HCT116 (cell line): ENCODE data around the gene KANSL3.

Experiments used
- CTCF ChIP-seq, 3 experiments: fragments of 200-600 bp in 1 of 3; sonication (generic) in 1 of 3; IDR thresholded peaks in 2 of 3; conservative IDR thresholded peaks in 1 of 3; 2 replicates each; pipeline ENCODE4 v1.5.1; 2012 to 2017; ENCODE audit warnings: low read depth in 2 of 3, low read length in 2 of 3, antibody characterized with exemption in 1 of 3, borderline replicate concordance in 1 of 3, control low read depth in 1 of 3, mild to moderate bottlenecking in 1 of 3, mixed read lengths in 1 of 3, mixed run types in 1 of 3, moderate library complexity in 1 of 3; ENCODE audit not compliant: insufficient read depth in 1 of 3
- EGR1 ChIP-seq: IDR thresholded peaks from 2 replicates; pipeline ENCODE4 v1.6.1; 2012; ENCODE audit warnings: low read depth
- FOSL1 ChIP-seq: IDR thresholded peaks from 2 replicates; pipeline ENCODE4 v1.6.1; 2012; ENCODE audit warnings: low read depth
- POLR2A ChIP-seq: IDR thresholded peaks from 2 replicates; pipeline ENCODE4 v1.7.0; 2011; ENCODE audit warnings: borderline replicate concordance; ENCODE audit not compliant: insufficient read depth, insufficient read length; ENCODE audit errors: extremely low read depth

GRCh38 chr2:96683307-96683706, 45.2 kb upstream of the KANSL3 start:
- TF ChIP-seq POLR2A, result no peak
- no peak for TF ChIP-seq CTCF (IDR thresholded peaks at IDR 0.05 in 2 of 3, conservative IDR thresholded peaks at IDR 0.05 in 1 of 3; ENCODE audit: borderline replicate concordance in 1 of 3, insufficient read depth in 1 of 3, low read depth in 2 of 3, low read length in 2 of 3)
- no peak for TF ChIP-seq FOSL1
- TF ChIP-seq EGR1, result no peak
